Lower leg skin (tissue), 3 donors: ENCODE data around the gene PTPN7.

Experiments used
- POLR2A ChIP-seq, 2 donors: fragments of 450-650 bp; IDR thresholded peaks; one replicate each; pipeline ENCODE4 v1.6.1; 2016 to 2017; ENCODE audit warnings: antibody characterized with exemption in 2 of 2, mild to moderate bottlenecking in 1 of 2, moderate library complexity in 1 of 2
- TF ChIP-seq, protein P1 (sequence below), 3 donors: fragments of 450-650 bp; IDR thresholded peaks; one replicate each; pipeline ENCODE4 v1.5.1; 2016; ENCODE audit warnings: antibody characterized with exemption in 3 of 3, mild to moderate bottlenecking in 3 of 3, moderate library complexity in 2 of 3

DNA sequence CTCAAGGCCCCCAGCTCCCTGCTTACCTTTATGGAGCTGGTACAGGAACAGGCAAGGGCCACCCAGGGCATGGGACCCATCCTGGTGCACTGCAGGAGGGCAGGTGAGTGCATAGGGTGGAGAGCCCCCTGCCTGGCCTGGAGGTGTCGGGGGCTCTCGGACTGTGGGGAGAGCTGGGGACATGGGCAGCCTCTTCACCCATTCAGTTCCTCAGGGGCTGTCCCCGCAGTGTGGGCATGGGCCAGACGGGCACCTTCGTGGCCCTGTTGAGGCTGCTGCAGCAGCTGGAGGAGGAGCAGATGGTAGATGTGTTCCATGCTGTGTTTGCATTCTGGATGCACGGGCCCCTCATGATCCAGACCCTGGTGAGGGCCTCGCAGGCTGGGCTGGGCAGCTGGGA lies 25.9 kb upstream of the PTPN7 start:
- TF ChIP-seq POLR2A (IDR thresholded peaks at IDR 0.05), result no peak
- TF ChIP-seq, protein P1, sequence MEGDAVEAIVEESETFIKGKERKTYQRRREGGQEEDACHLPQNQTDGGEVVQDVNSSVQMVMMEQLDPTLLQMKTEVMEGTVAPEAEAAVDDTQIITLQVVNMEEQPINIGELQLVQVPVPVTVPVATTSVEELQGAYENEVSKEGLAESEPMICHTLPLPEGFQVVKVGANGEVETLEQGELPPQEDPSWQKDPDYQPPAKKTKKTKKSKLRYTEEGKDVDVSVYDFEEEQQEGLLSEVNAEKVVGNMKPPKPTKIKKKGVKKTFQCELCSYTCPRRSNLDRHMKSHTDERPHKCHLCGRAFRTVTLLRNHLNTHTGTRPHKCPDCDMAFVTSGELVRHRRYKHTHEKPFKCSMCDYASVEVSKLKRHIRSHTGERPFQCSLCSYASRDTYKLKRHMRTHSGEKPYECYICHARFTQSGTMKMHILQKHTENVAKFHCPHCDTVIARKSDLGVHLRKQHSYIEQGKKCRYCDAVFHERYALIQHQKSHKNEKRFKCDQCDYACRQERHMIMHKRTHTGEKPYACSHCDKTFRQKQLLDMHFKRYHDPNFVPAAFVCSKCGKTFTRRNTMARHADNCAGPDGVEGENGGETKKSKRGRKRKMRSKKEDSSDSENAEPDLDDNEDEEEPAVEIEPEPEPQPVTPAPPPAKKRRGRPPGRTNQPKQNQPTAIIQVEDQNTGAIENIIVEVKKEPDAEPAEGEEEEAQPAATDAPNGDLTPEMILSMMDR (IDR thresholded peaks at IDR 0.05), result no peak
